Stimulated activated CD4-positive, alpha-beta T cell treated with anti-CD3 and anti-CD28 coated beads, TNF-alpha, amount 100 ng/mL, for 48 hours (primary cell): ENCODE data around the gene TOX2.
A peak's percentile ranks its signal among the peaks of the same experiment; 100 is the strongest.

ENCODE experiments used
- DNase-seq, 3 donors: peaks; one replicate each; pipeline ENCODE4 v3.0.0-alpha.2; 2020; ENCODE audit warnings: low read depth in 3 of 3

The TOX2 gene

DNA sequence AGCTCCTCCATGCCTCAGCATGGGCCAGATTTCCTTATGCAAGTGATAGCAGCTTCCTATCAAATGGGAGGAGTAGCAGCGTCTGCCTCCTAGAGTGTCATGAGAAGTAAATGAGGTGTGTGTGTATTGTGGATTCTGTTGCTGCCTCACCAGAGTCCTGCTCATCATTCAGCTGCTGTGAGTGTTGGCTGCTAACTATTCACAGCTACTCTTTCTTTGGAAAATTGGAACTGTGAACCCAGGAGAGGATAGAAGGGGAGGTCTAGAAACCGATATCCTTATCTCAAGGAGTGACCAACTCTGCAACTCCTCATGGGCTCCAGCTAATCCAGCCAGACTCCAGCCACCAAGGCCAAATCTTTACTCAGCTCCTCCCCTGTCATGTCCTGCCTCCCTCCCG, 63.3 kb downstream of the TOX2 start:
- DNase-seq = no peak

DNA sequence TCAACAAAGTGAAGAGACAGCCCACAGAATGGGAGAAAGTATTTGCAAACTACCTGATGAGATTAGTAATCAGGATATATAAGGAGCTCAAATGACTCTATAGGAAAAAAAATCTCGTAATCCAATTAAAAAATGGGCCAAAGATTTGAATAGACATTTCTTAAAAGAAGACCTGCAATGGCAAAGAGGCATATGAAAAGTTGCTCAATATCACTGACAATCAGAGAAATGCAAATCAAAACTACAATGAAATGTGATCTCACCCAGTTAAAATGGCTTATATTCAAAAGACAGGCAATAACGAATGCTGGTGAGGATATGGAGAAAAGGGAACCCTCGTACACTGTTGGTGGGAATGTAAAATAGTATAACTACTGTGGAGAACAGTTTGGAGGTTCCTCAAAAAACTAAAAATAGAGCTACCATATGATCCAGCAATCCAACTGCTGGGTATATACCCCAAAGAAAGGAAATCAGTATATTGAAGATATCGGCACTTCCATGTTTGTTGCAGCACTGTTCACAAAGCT, 65.0 kb downstream of the TOX2 start:
- no peak for DNase-seq

DNA sequence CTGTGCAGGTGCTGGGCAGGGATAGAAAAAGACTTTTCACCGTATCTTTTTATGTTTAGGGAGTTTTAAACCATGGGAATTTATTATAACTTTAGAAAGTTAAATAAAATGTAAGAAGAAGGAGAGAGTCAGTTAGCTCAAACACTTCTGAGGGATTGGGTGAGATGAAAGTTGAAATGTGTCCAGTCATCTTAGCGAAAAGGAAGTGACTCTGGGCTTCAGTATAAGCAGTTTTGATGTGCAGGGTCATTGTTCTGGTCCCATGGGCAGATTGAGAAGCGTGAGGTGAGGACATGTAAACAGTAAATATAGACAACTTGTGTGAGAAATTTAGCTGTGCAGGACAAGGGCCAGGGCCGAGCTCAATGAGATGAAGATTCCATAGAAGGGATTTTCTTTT, 66.9 kb downstream of the TOX2 start:
- DNase-seq = no peak

DNA sequence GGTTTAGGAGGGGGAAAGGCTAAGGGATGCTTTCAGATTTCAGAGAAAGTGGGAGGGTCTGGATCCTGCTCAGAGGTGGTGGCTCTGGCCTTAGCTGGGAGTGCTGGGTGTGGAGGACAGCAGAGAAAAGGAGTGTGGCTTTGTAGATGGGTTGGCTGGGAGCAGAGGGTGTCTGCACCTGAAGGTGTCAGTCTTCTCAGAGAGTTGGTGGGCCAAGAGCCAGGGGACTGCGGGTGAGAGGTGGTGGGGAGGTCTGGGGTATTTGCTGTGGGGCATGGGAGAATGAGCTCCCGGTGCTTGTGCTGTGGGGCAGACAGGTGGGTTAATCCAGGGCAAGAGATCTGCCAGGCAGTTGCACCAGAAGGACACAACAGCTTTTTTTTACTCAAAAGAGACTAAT, 67.4 kb downstream of the TOX2 start:
- DNase-seq = no peak

DNA sequence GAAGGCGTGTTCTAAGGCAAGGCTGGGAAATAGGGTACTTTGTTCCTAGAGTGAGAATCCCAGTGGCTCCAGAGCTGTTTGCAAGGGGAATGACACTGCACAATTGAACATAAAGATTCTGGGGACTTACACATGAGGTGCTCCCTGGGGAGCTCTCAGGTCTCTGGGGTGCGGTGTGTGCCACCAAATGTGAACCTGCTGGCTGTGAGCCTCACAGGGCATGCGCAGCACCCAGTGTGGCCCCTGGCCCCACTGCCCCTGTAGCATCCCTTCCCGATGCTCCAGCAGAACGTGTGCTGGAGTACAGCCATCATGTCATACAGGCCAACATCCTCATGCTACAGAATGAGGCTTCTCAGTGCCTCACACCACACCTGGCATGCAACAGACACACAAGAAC, 68.2 kb downstream of the TOX2 start:
- DNase-seq = no peak

DNA sequence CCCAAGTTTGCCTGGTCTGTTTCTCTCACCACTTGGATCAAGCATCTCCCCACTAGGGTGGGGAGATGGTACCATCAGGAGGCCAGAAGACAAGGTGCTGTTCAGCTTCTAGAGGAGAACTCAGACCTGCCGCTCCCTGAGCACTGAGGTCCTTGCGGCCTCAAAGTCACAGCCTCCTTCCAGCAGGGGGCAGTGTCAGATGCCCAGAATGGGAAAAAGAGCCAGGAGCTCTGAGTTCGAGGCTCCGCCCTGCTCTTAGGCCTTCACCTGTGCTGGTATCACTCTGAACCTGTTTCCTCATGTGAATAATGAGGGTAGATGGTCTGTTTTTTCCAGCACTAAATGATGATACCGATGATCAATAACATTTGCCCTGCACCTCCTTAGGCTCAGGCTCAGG, 68.7 kb downstream of the TOX2 start:
- DNase-seq = peak in 1 of 3 donors; percentile 64

DNA sequence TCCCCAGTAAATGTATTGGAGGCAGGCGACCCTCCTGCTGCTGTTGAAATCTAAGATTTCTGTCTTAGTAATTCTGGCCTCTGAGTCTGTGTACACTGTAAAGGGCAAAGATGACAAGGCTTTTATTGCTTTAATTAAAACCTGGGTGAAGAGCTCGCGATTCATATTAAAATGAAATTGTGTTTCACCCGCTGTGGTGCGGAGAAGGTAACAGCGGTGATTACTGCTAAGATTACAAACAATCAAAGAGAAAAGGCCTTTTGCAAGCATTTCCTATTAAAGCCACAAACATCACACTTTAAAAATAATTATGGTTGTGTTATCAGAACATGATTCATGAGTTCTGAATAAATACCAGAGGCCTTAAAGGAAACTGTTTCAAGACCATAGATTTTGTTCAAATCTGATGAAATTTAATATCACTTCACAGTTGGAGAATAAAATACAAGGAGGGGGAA, 69.3 kb downstream of the TOX2 start:
- DNase-seq = no peak

DNA sequence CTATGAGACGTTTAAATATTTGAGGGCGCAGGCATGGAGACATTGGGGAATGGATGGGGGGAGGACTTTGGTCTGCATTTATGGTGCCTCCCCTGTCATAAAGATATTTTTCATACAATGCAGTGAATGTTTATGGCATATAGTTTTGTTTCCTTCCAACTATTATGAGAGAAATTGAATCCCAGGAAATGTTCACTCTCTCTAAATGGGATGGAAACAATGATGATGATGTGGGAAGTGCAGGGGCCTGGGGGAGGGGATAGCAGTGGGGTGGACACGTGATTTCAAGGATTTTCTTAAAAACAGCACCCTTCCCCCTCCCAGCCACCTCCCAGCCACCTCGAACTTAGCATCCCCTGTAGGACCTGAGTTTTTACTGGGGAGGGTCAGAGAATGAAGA, 69.9 kb downstream of the TOX2 start:
- no peak for DNase-seq

DNA sequence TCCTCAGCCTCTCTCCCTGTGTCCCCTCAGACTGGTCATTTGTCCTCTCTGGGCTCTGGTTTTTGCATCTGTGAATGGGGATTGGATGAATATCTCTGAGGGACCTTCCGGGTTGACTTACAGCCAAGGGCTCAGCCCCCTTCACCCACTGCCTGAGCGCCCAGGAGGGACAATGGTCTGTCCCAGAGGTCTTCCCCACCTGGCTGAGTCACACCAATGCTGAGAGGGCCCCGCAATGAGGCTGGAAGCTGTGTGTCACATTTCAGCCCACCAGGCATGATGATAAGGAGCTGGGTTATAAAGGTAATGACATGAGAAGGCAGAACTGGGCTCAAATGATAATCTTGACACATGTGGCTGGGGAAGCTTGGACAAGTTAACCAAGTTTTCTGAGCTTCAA, 70.5 kb downstream of the TOX2 start:
- no peak for DNase-seq

DNA sequence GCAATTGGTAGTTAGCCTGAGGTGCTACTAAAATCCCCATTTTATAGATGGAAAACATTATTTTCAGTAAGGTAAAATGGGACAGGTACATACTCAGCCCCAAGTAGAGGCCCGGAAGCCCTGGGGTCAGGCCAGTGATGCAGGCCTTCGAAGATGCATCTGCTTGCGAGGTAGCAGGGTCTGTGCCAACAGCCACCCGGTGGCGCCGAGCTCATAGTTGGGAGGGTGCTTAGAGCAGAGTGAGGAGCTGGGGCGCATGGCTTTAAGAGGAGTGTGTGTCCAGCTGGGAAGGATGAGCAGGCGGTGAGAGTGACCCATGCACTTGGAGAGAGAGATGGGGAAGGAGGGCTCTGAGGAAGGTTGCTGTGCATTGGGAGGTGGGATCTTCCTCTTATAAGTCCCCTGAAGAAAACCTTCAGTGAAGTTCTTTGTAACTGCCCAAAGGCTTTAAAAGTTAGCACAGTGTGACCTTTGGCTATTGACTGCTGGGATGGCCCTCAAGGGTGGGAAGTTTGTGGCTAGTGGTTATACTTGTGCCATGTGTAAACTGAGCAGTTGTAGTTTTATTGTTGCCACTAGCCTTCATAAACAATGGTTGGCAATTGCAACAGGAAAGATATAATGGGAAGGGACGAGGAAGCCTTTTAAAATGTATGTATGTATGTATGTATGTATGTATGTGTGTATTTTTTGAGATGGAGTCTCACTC, 71.1 kb downstream of the TOX2 start:
- no peak for DNase-seq

DNA sequence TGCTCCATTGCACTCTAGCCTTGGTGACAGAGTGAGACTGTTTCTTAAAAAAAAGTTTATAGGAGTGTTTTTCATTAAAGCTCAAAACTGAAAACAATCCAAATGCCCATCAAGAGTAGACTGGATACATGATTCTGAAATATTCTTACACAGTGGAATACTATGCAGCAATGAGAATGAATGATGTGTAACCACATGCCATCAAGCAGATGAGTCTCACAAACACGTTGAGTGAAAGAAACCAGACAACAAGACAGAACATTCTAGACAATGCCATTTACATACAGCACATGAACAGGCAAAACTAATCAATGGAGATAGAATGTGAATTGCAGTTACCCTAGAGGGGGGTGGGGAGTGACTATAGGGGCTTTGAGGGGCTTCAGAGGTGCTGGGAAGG, 72.4 kb downstream of the TOX2 start:
- no peak for DNase-seq

DNA sequence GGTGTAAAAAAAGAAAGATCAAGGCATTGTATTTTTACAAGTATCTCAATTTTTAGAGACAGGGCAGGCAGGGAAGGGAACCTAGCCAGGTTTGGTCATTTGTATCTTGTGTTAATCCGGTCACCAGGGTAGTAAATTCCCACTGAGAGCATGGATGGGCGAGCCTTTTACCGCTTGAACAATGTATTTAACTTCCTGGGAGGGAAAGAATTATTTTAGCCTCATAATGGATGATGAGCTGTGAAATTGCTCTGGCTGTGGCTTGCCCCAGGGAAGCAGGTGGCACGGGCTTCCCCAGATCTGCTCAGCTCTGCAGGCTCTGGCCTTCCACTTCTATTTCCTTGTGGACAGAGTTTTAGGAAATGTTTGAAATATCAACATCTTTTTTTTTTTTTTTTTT, 72.9 kb downstream of the TOX2 start:
- DNase-seq = no peak

DNA sequence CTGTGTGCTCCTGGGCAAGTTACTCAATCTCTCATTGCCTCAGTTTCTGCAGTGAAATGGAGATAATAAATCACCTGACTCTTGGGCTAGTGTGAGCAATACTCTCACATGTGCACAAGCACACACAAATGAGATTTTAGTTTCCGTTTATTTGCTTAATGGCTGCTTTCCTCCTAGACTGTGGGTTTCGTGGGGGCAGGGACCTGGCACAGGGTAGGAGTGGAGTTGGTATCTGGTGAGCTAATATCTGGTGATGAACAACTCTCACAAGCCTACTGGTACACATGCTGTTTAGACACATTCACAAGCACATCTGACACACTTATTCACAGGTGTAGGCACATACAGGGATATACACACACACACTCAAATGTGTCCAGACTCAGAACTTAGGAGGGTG, 73.8 kb downstream of the TOX2 start:
- no peak for DNase-seq

DNA sequence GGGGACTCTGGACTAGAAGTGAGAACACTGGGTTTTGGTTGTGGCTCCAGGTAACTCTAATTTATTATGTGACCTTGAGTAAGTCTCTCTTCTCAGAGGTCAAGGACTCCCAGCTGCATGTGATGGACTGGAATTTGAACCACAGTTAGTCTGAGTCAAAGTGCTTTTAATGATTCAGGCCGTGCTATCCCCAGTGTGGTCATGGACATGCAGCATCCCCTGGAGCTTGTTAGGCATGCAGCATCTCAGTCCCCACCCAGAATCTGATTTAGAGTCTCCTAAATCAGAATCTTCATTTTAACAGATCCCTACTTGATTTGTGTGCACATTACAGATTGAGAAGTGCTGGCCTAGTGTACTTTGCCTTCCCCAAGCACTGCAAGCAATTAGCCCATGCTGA, 74.2 kb downstream of the TOX2 start:
- DNase-seq = no peak

DNA sequence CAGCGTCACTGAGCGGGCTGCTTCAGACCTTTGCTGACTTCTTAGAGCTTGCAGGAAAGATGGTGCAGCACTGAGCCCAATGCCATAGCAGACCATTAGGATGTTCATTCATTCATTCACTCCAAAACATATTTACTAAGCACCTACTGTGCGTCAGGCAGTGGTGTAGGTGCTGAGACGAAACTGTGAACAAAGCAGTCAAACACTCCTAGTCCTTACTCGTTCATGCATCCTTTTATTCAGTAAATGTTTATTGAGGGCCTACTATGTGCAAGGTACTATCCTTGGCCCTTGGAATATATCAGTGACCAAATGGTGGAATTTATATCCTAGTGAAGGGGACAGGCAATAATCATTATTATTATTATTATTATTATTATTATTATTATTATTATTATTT, 76.6 kb downstream of the TOX2 start:
- no peak for DNase-seq

DNA sequence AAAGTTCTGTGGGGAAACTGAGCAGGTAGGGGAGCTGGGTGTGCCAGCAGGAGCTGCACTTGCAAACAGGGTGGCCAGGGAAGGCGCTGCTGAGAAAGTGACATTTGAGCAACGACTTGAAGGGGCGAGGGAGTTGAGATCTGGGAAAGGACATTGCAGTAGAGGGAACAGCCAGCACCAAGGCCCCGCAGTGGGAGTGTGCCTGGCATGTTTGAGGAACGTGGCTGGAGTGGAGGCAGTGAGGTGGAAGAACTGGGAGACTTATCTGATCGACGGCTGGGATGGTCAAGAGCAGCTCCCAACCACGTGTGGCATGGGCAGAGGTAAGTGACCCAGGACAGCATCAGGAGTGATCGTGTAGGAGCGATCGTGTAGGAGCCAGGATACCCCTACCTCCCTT, 77.3 kb downstream of the TOX2 start:
- no peak for DNase-seq

DNA sequence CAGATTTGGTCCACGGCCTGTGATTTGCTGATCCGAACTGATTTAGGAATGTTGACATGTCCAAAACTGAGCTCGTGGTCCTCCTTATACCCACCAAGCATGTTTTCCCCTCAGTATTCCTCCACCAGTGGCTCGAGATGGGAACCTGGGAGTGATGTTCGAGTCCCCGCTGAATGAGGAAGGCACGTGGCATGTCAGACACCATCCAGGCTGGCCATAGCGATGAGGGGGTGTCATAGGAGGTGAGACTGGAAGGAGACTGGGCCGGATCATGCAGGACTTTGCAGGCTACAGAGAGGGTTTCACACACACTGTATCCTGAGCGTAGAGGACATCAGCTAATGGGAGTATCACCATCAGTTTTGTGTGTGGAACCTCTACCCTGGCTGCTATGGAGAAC, 78.2 kb downstream of the TOX2 start:
- DNase-seq = no peak

DNA sequence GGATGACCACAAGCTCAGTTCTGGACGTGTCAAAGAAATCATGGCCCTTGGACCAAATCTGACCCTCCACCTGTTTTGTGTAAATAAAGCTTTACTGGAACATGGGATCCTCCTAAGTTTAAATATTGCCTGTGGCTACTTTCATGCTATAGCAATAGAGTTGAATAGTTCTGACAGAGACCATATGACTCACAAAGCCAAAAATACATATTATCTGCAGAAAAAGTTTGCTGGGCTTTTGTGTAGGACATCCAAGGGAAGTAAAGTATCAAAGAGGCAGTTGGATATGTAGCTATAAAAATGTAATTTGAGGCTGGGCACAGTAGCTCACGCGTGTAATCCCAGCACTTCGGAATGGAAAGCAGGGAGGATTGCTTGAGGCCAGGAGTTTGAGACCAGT, 78.9 kb downstream of the TOX2 start:
- DNase-seq = no peak

DNA sequence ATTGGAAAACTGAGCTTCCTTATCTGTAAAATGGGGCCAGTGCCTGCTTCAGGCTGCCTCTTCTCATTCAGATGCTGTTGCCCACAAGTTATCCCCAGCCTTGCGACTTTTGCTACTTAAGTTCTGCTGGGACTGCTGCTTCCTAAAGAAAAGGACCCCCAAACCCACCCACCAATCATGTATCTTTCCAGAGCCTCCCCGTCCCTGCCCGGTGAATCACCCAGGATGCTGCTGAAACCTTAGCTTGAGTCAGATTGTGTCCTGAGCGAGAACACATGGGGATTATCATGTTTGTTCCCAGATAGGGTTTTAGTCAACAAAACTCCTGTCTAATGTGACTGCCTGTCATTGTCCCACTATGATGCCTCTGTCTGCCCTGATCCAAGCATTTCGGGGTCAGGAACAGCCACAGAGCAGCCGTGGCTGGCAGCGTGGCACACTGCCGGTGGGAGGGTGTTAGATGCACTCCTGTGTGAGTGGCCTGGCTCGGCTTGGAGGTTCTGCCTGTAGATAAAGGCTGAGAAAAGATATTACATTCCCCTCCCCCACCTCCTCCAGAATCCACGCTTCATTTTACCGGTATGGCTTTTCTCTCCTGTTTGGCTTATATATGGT, 79.9 kb downstream of the TOX2 start:
- no peak for DNase-seq

DNA sequence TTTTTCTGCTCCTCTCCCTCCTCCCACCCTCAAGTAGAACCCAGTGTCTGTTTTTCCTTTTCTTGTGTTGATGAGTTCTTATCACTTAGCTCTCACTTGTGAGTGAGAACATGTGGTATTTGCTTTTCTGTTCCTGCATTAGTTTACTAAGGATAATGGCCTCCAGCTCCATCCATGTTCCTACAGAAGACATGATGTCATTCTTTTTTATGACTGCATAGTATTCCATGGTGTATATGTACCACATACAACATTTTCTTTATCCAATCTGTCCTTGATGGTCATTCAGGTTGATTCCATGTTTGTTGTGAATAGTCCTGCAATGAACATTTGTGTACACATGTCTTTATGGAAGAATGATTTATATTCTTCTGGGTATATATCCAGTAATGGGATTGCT, 81.0 kb downstream of the TOX2 start:
- no peak for DNase-seq

DNA sequence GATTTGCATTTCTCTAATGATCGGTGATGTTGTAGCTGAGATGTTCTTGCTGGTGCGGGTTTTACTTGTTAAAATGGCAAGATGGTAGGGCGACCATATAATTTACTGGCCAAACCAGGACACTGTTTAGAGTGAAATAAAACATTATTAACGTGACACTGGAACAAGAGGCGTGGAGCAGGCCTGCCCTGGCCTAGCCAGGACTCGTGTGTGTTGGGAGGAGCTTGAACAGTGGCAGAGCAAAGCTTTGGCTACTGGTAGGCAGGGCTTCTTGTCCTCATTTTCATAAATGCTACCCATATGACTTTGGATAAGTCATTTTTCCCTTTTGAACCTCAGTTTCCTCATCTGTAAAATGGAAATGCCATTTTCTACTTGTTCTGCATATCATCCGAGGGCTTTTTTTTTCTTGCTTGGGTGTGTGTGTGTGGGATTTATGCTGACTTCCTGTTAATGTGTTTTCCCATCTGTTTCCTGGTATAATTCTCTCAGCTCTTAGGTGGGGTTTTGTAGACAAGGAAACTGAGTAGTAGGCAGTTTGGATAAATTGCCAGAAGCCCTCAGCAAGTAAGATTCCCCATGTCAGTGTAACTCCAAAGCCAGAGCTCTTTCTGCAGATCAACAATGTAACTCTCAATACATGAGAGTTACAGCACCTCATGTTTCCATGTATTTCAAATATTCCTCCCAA, 81.7 kb downstream of the TOX2 start:
- DNase-seq = no peak

DNA sequence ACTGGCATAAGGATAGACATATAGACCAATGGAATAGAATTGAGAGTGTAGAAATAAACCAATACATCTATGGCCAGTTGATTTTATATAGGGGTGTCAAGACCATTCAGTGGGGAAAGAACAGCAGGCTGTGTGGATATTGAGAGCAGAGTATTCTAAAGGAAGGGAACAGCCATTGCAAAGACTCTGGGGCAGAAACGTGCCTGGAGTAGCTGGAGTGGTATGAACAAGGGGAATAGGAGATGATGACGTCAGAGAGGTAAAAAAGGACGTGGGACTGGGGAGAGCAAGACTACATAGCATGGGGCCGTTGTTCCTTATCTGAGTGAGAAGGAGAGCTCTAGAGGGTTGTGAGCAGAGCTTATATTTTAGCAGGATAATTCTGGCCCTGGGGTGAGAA, 85.2 kb downstream of the TOX2 start:
- no peak for DNase-seq
